ENCODE data around the gene TACC2. TPM values are rescaled to one million over a fixed set of nuclear protein-coding genes. Genes with fewer than 3 reads are reported as not detected.

The TACC2 gene
- total RNA-seq, 1 donor from 2014 or later: 71.2 TPM

DNA sequence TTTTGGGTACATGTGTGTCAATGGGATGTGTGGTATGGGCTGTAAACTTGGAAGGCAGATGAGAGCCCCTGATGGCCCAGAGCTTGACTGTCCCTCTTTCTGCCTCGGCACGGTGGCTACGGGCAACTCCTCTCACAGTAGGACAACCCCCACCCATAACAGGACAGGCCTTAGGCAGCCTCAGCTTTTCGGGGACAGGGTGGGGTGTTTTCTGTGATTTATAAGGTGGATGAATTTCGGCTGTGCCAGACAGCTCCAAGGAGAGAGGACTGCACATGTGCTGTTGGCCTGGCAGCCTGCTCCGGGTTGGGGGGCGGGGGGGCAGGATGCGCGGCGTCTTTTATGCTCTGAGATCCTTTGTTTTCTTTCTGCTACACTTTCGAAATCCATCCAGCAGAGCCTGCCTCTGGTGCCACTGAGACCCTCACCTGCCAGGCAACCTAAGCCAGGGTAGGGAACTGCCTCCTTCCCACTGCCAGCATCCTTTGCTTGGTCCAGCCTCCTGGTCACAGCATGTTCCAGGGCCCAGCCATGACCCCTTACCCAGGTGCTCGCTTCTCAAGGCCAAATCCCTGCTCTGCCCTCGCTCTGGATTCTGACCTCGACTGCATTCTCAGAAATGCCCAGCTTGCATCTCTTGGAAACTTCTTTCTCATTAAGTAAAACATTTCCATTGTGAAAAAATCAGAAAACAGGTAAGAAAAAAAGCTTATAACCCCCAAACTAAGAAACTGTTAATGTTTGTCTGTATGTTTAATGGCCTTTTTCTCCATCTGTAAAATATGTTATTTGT is 266.7 kb downstream of the TACC2 start:
- DNase-seq (ENCODE audit: extremely low spot score, unreplicated experiment): no peak
- Mint-ChIP-seq H3K27ac (no peak overlapping the region), H3K9me3 (no peaks in the 10 kb centered on the region)

DNA sequence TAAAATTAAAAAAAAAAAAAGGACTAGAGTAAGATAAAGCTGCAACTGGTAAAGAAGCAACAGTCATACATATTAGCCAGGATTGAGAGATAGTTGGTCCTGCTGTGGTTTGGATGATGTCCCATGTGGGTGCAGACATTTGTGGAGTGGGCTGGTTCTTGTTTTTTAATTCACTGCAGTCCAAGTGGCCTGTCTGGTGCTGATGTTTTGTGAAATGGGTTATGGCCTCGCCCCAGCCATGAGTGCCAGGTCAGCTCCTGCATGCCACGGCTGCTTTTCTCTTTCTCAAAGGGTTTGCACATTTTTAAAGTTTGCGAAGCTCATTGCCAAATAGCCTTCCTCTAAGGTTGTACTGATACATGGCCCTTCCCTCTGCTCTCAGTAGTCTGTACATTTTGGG is 268.1 kb downstream of the TACC2 start:
- Mint-ChIP-seq H3K4me1 (ENCODE audit: unreplicated experiment) (peaks cover 21% of the 10 kb centered on the region), H3K4me3 (no peak overlapping the region), H3K9me3 (no peaks in the 10 kb centered on the region), H3K36me3 (peaks cover 31% of the 10 kb centered on the region), H3K27ac (no peak overlapping the region), H3K27me3 (no peaks in the 10 kb centered on the region)
- no peak for DNase-seq (ENCODE audit: extremely low spot score, unreplicated experiment)
- TF ChIP-seq, protein P1, sequence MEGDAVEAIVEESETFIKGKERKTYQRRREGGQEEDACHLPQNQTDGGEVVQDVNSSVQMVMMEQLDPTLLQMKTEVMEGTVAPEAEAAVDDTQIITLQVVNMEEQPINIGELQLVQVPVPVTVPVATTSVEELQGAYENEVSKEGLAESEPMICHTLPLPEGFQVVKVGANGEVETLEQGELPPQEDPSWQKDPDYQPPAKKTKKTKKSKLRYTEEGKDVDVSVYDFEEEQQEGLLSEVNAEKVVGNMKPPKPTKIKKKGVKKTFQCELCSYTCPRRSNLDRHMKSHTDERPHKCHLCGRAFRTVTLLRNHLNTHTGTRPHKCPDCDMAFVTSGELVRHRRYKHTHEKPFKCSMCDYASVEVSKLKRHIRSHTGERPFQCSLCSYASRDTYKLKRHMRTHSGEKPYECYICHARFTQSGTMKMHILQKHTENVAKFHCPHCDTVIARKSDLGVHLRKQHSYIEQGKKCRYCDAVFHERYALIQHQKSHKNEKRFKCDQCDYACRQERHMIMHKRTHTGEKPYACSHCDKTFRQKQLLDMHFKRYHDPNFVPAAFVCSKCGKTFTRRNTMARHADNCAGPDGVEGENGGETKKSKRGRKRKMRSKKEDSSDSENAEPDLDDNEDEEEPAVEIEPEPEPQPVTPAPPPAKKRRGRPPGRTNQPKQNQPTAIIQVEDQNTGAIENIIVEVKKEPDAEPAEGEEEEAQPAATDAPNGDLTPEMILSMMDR (conservative IDR thresholded peaks at IDR 0.05): no peak

More for the DNA sequence above, 266.7 kb downstream of the TACC2 start:
- H3K36me3 Mint-ChIP-seq: peaks cover 29% of the 10 kb centered on the region
- peaks cover 21% of the 10 kb centered on the region for H3K4me1 Mint-ChIP-seq (ENCODE audit: unreplicated experiment)
- H3K4me3 Mint-ChIP-seq: no peak overlapping the region
- TF ChIP-seq, protein P1 (conservative IDR thresholded peaks at IDR 0.05): no peak
- no peaks in the 10 kb centered on the region for H3K27me3 Mint-ChIP-seq

DNA sequence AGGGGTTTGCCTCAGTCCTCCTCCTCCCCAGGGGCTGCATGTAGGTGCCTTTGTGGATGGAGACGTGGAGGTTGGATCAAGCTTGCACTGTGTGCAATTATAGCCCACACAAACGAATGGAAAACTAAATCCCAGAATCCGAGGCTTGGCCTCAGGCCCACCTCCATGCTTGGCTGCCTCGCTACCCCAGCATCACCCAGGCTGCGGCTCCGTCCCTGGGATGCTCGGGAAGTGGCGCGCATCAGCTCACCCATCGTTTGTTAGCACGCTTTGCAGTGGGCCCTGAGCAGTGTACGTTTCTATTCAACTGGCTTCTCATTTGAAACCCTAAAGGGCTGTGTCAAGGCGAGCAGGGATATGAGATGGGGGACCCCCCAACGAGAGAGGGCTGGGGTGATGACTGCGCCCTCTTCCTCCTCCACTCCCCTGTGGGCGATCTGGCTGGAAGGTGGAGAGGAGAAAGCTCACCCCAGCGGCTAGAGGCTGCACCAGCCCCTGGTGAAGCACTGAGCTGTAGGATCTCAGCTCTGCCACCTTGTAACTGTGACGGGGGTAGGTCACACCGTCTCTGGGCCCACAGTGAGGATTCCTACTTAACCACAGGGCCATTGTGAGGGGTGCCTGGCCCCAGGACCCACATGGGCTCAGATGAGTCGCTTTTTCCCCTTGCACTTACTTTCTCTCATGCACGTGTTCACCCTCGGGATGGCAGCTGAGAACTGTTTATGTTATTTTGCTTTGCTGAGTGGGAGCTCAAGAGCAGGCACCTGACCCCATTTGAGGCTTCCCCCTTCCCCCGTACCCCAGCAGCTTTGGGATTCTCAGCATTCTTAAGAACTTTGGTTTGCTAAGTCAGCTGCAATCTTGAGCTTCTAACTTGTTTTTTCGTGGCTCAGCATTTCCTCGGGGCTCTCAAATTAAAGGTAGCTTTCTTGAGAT is 269.4 kb downstream of the TACC2 start:
- peak overlapping the region; percentile 36 for H3K27ac Mint-ChIP-seq
- no peak for DNase-seq (ENCODE audit: extremely low spot score, unreplicated experiment)
- no peaks in the 10 kb centered on the region for H3K27me3 Mint-ChIP-seq
- TF ChIP-seq, protein P1 (conservative IDR thresholded peaks at IDR 0.05): no peak
- peak overlapping the region; percentile 51 for H3K4me3 Mint-ChIP-seq
- peaks cover 20% of the 10 kb centered on the region for H3K4me1 Mint-ChIP-seq (ENCODE audit: unreplicated experiment)
- H3K9me3 Mint-ChIP-seq: peaks cover 6% of the 10 kb centered on the region
- peaks cover 38% of the 10 kb centered on the region for H3K36me3 Mint-ChIP-seq

DNA sequence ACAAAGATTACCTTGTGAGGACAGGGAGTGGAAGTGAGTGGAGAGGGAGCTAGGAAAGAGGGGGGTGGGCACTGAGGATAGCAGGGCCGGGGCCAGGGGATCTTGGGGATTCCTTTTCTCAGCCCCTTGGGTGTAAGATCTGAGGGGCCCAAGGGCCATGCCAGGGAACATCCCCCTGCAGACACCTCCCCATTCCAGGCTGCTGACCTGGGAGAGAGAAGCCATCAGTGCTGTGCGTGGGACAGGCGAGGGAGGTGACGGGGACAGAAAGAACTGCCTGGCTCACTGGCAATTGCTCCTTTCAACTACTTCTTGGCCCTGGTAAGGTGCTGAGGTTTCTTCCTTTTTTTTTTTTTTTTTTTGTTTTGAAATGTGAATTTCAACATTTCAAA is 270.1 kb downstream of the TACC2 start:
- H3K4me3 Mint-ChIP-seq: peak overlapping the region; percentile 51
- peak overlapping the region; percentile 36 for H3K27ac Mint-ChIP-seq
- H3K36me3 Mint-ChIP-seq: peaks cover 38% of the 10 kb centered on the region
- H3K27me3 Mint-ChIP-seq: no peaks in the 10 kb centered on the region
- no peak for DNase-seq (ENCODE audit: extremely low spot score, unreplicated experiment)
- H3K9me3 Mint-ChIP-seq: peaks cover 8% of the 10 kb centered on the region
- H3K4me1 Mint-ChIP-seq (ENCODE audit: unreplicated experiment): peaks cover 19% of the 10 kb centered on the region
- TF ChIP-seq, protein P1 (conservative IDR thresholded peaks at IDR 0.05): no peak

DNA sequence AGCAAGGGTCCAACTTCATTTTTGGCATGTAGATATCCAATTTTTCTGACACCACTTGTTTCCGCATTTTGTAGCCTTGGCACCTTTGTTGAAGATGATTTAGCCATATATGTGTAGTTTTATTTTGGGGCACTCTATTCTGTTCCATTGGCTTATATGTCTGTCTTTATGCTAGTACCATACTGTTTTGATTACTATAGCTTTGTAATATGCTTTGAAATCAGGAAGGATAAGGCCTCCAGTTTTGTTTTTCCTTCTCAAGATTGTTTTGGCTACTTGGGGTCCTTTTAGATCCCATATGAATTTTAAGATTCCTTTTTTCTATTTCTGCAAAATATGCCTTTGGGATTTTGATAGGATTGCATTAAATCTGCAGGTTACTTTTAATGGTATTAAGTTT is 272.6 kb downstream of the TACC2 start:
- Mint-ChIP-seq H3K9me3 (peaks cover 8% of the 10 kb centered on the region), H3K27me3 (no peaks in the 10 kb centered on the region), H3K4me3 (no peak overlapping the region), H3K27ac (no peak overlapping the region), H3K4me1 (ENCODE audit: unreplicated experiment) (peaks cover 39% of the 10 kb centered on the region), H3K36me3 (peaks cover 35% of the 10 kb centered on the region)
- DNase-seq (ENCODE audit: extremely low spot score, unreplicated experiment): no peak
- TF ChIP-seq, protein P1 (conservative IDR thresholded peaks at IDR 0.05): no peak
